ENCODE measurements around the gene ANO4.
"Not testable (repeated sequence)": the region's sequence is repeated elsewhere in the genome, so short reads cannot be mapped to it uniquely, and the experiment has no call there.

ANO4 gene

DNA sequence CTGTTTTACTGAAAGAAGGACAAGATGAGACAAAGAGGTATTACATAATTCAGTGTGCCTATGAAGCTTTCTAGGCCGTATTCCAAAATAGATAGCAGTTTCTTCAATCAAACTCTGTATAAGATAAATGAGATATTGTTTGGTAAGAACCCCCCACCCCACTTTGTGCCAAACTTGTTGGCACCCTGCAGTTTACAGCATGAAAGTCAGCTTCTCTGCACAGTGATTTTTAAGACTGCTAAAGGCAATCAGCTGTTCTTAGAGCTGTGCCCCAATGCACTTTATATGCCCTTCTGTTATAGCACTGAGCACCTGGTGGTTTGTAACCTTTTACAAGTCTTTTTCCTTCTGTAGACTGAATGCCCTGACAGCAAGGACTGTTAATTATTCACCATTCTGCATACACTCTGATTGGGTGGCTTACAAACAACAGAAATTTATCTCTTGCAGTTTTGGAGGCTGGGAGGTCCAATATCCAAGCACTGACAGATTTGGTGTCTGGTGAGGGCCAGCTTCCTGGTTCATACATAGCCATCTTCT is 76.7 kb downstream of the ANO4 start:
- no peak for DNase-seq (ENCODE audit: low read depth in 2 of 2)

GRCh38 chr12:100875156-100875555 is 80.6 kb downstream of the ANO4 start:
- no peak for DNase-seq (ENCODE audit: low read depth in 2 of 2)

GRCh38 chr12:100875771-100876170 is 81.2 kb downstream of the ANO4 start:
- DNase-seq (ENCODE audit: low read depth in 2 of 2): no peak

DNA sequence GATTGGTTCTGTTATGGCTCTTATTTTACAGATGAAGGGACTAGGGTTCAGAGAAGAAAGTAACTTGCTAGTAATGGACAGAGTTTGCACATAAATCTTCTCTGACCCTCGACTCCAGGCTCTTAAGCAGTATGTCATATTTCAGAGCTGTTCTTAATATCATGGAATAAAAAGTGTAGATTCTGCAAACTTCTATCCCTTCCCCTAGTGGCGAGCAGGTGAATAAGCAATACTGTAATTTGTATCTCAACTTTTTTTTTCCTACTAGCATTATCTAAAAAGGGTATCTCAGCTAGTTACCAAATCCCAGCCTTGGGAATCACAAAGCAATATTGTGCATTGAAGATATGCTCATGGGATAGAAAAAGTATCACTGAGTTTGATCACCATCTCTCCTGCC is 83.2 kb downstream of the ANO4 start:
- no peak for DNase-seq (ENCODE audit: low read depth in 2 of 2)

GRCh38 chr12:100895192-100895591 is 100.6 kb downstream of the ANO4 start:
- DNase-seq (ENCODE audit: low read depth in 2 of 2): no peak

DNA sequence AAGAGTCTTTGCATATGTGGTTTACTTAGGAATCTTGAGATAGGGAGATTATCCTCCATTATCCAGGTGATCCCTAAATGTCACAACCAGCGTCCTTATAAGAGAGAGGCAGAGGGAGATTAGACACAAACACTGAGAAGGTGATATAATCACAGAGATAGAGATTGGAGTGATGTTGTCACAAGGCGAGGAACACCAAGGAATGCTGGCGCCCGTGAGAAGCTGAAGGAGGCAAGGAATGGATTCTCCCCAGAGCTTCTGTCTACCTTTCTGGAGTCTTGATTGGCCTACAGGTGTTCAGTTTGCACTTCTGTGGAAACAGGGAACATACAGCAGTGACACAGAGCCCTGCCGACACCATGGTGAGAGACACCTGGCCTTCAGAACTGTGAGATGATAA is 101.6 kb downstream of the ANO4 start:
- DNase-seq (ENCODE audit: low read depth in 2 of 2): no peak

- DNase-seq (ENCODE audit: low read depth in 2 of 2): no peak
These were observed 102.7 kb downstream of the ANO4 start for GRCh38 chr12:100897240-100897639.

GRCh38 chr12:100899301-100899700 is 104.7 kb downstream of the ANO4 start:
- DNase-seq (ENCODE audit: low read depth in 2 of 2): no peak

DNA sequence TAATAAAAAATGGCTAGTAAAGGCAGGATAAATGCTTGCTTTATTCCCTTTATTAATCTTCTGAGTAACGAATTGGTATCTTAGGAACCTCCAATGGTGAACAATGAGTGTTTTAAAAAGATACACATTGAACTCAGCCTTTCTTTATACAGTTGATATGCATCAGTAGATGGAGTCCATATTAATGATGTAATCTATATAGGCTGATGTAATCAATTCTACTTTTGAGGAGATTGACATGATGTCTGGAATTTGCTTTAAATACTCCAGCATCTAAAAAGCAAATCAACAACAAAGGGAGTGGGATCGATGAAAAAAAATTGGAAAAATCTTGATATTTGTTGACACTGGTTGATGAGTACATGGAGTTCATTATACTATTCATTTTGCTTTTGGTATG is 106.2 kb downstream of the ANO4 start:
- no peak for DNase-seq (ENCODE audit: low read depth in 2 of 2)

GRCh38 chr12:100901266-100901665 is 106.7 kb downstream of the ANO4 start:
- no peak for DNase-seq (ENCODE audit: low read depth in 2 of 2)

DNA sequence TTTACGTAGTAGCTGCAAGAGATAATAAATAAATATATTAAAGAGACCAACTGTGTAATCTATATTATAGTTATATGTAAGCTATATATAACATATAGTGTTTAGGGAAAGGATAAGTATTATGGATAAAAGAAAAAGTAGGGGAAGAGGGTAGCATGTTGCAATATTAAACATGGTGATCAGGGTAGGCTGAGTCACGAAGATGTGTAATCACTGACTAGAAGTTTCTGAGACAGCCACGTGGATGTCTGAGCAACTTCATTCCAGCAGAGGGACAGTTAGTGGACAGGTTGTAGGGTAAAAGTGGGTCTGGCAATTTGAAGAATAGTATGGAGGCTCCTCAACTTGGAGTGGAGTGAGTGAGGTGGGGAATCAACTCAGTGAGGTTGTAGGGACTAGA is 109.7 kb downstream of the ANO4 start:
- DNase-seq (ENCODE audit: low read depth in 2 of 2): no peak

- DNase-seq (ENCODE audit: low read depth in 2 of 2): no peak
These were observed 113.9 kb downstream of the ANO4 start for GRCh38 chr12:100908501-100908900.

DNA sequence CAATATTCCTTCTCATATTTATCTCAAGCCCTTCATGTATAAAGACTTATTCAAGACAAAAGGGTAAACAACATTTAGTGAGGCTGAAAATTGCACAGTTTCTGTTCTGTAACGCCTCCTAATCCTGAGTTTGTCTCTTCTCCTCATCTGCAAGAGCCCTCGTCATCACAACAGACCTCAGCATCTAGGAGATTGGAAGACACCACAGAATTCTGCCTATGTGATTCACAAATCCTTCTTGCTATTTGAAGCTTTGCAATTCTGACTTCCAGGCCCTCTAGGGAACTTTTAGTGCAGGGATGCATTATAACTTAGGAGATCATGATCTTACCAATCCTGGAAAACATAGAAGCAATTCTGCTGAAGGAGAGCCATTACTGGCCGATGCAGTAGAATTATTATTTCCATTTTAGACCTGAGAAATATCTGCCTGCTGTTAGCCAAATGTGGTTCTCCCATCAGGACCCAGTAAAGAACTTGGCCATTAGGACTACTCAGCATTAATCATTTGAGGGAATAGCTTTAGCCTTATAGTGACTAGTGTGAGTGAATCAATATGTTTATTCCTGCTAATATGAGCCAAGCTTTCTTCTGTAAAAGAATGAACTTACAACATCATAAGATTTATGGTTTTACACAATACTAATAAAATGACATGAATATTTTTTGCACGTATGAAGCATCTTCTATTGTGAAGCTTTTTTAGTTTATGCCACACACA is 119.5 kb downstream of the ANO4 start:
- no peak for DNase-seq (ENCODE audit: low read depth in 2 of 2)

DNA sequence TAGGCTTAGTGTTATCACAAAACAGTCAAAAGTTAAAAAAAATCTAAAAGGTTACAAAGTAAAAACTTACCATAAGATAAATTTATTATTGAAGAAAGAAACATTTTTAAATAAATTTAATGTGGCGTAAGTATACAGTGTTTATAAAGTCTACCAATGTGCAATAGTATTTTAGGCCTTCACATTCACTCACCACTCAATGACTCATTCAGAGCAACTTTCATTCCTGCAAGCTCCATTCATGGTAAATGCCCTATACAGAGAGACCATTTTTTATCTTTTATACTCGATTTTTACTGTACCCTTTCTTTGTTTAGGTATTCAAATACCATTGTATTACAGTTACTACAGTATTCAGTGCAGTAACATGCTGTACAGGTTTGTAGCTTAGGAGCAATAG is 124.5 kb downstream of the ANO4 start:
- DNase-seq (ENCODE audit: low read depth in 2 of 2): no peak

DNA sequence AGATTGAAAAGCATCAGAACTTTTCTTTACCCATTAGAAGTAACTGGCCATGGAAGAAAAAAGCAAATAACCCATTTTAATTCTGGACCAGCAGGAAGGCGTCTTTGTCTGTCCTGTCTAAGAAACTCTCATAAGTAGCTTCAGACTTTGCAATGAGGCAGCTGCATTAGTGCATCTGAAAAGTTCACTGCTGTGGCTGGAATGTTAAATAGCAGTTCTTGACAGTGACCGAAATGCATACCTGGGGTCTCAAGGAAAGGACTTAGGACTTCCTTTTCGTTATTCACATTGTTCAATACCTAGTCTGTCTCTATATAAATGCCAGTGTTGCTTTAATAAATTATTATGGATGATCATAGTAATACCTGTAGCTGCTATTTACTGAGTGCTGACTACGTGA is 125.9 kb downstream of the ANO4 start:
- no peak for DNase-seq (ENCODE audit: low read depth in 2 of 2)

- no peak for DNase-seq (ENCODE audit: low read depth in 2 of 2)
These were observed 132.2 kb downstream of the ANO4 start for GRCh38 chr12:100926669-100927248.

GRCh38 chr12:100927826-100928225 is 133.2 kb downstream of the ANO4 start:
- no peak for DNase-seq (ENCODE audit: low read depth in 2 of 2)

- no peak for DNase-seq (ENCODE audit: low read depth in 2 of 2)
These were observed 138.0 kb downstream of the ANO4 start for GRCh38 chr12:100932571-100932970.

- DNase-seq (ENCODE audit: low read depth in 2 of 2): not testable (repeated sequence)
These were observed 139.0 kb downstream of the ANO4 start for GRCh38 chr12:100933531-100933930.

- DNase-seq (ENCODE audit: low read depth in 2 of 2): no peak
These were observed 141.4 kb downstream of the ANO4 start for GRCh38 chr12:100935929-100936328.

DNA sequence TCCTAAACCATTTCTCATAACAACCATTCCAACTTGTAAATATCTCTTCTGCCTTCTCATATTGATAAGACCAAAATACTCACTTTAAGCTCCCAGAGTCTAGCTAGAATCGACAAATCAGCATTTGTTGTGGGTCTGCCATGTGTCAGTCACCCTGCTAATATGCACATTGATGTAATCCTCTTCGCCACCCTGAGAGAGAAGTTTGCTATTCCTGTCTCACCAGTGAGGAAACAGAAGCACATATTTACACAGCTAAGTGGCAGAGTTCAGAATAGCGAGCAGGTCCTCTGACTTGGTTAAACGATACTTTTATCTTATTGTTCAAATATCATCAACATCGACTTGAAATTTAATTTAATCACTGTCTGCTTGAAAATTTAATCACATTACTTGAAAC is 142.1 kb downstream of the ANO4 start:
- no peak for DNase-seq (ENCODE audit: low read depth in 2 of 2)

- no peak for DNase-seq (ENCODE audit: low read depth in 2 of 2)
These were observed 145.9 kb downstream of the ANO4 start for GRCh38 chr12:100940503-100940902.

DNA sequence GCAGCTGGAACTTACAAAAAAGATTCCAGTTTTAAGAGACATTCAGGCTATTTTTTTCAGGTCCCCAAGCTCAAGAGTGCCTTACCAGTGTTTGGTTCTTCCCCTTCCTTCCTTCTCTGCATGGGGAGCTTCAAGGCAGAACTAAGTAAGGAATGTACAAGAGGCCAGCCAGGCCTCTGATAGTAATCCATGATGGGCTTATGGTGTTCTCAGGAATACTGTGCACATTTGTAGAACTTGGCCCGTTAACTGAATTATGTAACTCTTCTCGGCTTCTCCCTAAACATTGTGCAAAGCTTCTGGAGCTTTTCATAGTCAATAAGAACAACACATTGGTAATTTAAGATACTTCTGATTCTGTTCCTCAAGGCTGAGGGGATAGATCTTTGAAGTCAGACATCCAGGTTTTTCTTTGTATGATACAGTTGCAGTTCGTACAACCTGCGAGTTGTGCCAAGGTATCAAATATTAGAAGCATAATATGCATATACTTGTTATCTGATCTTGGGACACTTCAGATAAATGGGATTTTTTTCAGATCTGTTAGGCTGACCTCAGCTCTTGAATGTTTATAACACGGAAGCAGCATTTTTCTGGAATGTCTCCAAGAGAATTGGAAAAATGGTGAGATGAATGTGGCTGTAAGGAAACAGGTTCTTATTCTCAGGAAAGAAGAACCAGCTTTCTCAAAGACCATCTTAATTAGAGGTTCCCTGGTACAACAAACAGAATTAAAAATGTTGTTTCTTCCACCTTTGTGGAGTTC is 148.6 kb downstream of the ANO4 start:
- no peak for DNase-seq (ENCODE audit: low read depth in 2 of 2)
